HG03039 (cell line): Measurements from ENCODE around the gene CDC34.

ENCODE experiments used
- ATAC-seq: cut with Tn5 transposase; IDR thresholded peaks from one replicate; pipeline ENCODE4 v1.9.1; 2021; ENCODE audit warnings: mild to moderate bottlenecking, moderate library complexity; ENCODE audit not compliant: unreplicated experiment

Gene CDC34

DNA sequence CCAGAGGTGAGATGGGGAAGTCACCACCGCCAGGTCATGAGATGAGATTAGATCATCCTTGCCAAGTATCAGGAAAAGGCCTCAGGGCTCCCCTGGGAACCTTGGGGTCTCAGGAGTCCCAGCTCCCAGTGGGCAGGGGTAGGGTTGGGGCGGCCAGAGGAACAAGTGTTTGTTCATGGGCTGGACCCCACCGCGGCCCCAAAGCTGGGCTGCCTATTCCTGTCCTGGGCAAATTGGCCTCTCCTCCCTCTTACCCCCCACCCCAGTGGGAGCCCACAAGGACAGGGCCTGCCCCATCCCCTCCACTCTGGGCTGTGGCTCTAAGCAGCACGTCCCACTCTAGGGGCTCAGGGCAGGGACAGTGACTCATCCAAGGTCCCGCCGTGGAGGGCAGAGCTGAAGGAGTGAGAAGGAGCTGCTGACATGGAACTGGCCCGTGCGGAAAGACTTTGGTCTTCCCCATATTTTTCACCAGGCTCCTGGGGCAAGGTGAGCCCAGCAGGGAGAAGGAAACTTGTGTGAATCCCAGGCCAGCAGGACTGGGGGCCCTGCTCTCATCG lies 54.1 kb downstream of the CDC34 start:
- ATAC-seq = no peak

DNA sequence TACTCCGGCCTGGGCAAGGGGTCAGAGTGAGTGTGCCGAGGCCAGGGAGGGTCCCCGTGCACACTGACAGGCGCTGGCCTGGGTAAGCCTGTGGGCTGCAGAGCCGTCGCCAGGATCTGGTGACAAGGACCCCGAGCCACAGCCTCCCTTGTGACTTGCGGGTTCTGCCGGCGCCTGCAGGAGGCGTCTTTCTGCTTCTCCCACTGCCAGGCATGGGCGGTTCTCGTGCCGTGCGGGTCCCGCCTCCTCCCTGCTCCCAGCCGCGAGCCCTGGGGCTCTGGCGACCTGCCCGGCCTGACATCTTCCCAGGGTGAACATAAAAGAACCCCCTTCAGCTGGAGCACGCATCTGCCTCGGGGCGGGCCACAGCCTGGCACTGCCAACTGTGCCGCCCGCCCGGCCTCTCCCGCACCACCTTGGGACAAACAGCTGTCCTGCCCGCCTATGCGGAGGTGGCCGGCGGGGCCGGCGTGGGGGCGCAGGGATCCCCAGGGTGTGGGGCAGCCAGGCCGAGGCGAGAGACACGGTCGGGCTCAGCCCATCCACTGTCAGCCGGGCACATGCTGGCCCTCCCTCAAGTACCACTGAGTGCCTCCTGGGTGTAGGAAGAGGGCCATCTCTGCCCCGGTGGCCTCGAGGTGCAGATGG lies 56.7 kb downstream of the CDC34 start:
- no peak for ATAC-seq

- ATAC-seq = no peak
Measured at GRCh38 chr19:588741-589692, 57.5 kb downstream of the CDC34 start.

- ATAC-seq = no peak
Measured at GRCh38 chr19:589693-590395, 58.3 kb downstream of the CDC34 start, which contains the start of gene HCN2. HCN2 (plus strand) TSS chr19:589881; CDS start chr19:589946, 65 bp downstream.

GRCh38 chr19:590396-590745 lies 58.8 kb downstream of the CDC34 start:
- no peak for ATAC-seq

DNA sequence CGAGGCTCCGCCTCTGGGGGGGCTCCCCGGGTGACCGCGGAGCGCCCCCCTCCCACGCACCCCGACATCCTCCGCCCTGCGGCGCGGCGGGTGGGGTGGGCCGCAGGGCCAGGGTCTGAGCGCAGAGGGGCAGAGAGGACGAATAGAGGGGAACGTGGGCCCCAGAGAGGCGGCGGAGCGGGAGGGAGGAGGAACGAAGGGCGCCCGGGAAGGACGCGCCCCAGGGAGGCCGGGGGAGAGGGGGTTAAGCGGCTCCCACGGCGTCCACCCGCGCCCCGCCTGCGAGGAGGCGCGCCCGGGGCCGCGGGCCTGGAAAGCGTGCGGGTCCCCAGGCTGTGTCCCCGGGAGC lies 59.2 kb downstream of the CDC34 start:
- ATAC-seq = no peak

DNA sequence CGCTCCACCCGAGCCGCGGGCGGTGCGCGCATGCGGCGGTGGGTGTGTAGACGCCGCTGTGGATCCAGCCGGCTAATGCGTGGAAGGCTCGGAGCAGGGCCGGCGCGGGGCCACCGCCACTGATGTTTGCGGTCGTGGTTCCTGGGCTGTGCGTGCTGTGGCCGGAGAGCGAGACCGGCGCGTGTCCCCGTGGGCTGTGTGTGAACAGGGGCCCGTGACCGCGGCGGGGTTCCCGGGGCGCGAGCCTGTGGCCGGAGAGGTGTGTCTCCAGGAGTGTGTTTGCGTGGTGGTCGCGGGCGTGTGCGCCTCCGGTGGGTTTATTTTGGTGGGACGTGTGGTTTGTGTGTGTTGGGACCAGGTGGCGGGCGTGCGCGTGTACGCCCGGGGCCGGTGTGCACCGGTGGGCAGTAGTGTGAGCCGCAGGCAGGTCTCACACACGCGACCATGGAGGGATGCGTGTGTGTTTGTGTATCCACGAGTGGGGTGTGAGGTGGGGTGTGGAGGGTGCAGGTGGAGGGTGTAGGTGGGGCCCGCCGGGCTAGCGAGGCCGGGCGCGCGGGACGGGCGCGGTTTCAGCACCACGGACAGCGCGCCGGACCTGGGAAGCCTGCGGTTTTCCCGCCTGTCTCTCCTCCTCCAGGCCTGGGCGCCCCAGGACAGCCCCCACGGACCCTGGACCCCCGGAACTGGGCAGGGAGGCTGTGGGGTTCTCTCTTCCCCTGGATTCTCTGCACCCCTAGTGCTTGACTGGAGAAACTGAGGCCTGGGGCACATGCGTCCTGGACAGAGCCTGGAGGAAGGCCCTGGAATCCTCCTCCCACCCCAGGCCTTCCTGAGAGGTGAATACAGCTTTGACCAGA lies 59.8 kb downstream of the CDC34 start:
- ATAC-seq = no peak
